Measurements from ENCODE around the gene SCPEP1.
"Not testable (repeated sequence)": the region's sequence is repeated elsewhere in the genome, so short reads cannot be mapped to it uniquely, and the experiment has no call there.

Gene SCPEP1, protein sequence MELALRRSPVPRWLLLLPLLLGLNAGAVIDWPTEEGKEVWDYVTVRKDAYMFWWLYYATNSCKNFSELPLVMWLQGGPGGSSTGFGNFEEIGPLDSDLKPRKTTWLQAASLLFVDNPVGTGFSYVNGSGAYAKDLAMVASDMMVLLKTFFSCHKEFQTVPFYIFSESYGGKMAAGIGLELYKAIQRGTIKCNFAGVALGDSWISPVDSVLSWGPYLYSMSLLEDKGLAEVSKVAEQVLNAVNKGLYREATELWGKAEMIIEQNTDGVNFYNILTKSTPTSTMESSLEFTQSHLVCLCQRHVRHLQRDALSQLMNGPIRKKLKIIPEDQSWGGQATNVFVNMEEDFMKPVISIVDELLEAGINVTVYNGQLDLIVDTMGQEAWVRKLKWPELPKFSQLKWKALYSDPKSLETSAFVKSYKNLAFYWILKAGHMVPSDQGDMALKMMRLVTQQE
- total RNA-seq: 16.1 to 18.9 reads per million in 2 donors

DNA sequence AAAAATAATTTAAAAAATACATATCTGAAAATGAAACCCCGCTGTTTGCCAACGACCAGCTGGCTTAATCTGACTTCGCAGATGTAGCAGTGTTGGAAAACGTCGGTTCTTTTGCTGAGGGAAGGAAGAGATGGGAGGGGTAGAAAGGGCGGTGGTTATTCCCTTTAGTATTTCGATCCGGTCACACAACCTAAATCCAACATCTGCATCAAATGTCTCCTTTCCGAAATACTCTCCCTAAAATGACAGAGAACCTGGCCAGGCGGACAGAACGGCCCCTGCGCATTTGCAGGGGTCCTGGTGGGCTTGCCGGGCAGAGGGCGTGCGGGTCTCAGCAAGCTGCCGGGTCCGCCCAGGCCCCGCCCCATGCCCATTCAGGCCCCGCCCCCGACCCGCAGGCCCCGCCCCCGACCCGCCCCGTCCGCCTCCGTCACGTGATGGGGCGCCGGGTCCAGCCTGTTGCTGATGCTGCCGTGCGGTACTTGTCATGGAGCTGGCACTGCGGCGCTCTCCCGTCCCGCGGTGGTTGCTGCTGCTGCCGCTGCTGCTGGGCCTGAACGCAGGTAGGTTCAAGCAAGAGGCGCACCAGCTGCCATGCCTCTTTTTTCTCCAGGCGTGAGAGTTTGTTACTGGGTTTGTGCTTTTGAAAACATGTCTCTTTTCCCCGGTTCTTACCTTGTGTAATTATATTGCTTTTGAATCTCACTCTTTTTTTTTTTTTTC, at the start of gene SCPEP1:
Gene SCPEP1 (plus strand): TSS at position 459 of the 723 bp plus-strand sequence. CDS start 29 bp downstream, at position 488.
- DNase-seq: peak; percentile 80

DNA sequence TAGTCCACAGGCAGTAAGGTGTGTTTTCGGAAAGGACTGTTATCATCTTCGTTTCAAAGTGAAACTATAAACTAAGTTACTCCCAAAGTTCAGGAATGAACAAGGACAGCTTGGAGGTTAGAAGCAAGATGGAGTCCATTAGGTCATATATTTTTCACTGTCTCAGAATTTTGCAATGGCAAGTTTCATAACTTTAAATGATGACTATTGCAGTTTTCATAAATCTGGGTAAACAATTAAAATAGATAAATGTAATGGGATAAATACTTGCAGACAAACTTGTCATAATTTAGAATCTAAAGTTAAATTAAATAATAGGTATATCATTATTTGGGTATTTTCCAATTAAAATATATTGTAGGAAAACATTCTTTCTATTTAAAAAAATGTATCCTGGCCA, 49.3 kb upstream of the SCPEP1 start:
- DNase-seq: no peak

GRCh38 chr17:56929362-56929969, 48.5 kb upstream of the SCPEP1 start:
- no peak for DNase-seq

DNA sequence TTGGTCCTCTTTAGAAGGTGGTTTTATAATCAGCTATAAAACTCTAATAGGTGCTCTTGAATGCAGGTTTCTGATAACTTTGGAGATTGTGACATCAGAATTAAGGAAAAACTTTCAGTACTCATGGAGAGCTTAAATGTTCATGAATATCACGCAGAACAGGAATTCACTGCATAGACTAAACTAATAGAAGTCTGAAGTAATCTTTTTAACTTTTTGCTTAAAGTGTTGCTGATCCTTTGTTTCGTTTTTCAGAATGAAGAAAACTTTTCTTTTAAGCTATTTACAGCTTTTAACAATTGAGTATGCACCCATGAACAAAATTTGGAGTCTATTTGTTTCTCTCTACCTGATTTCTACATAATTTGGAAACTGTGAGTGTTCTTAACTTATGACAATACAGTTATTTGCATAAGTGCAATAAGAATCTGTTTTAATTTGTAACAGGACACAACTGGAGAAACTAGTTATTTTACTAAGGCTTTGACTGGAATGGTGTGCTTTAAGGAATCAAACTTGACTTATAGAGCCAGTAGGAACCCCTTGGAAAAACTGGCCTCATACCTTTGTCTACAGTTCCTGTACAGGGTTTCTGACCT, 47.1 kb upstream of the SCPEP1 start:
- DNase-seq: no peak

- no peak for DNase-seq
These were observed 44.7 kb upstream of the SCPEP1 start for GRCh38 chr17:56933151-56933745.

DNA sequence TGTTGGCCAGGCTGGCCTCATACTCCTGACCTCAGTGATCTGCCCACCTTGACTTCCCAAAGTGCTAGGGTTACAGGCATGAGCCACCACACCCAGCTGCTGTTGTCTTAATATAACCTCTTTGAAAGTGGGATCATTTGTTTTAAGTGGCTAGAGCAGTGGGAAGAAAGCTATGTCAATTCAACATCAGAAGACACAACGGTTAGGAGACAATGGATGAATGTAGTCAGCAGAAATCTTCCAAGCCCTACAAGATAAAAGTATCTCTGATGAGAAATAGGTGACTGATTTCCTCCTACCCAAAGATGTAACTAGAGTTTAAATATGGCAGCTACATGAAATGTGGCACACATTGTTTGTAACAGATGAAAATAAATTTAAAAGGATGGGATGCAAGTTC, 44.1 kb upstream of the SCPEP1 start:
- no peak for DNase-seq

- DNase-seq: no peak
These were observed 43.7 kb upstream of the SCPEP1 start for GRCh38 chr17:56934280-56934679.

DNA sequence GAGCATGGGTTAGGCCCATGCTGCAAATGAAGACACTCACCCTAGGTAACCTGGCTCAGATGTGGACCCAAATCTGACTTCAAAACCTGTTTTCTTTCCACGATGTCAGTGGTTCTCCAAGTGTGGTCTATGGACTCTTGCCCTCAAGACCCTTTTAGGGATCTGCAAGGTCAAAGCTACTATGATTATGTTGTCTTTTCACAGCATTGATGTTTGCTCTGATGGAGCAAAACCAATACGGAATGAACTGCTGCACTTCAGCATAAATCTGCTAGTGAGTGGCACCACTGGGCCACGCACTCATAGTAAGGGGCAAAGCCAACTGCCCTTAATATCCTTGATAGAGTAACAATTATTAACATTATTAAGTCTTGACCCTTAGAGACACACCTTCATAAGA, 42.5 kb upstream of the SCPEP1 start:
- no peak for DNase-seq

GRCh38 chr17:56936697-56937322, 41.1 kb upstream of the SCPEP1 start:
- DNase-seq: no peak

DNA sequence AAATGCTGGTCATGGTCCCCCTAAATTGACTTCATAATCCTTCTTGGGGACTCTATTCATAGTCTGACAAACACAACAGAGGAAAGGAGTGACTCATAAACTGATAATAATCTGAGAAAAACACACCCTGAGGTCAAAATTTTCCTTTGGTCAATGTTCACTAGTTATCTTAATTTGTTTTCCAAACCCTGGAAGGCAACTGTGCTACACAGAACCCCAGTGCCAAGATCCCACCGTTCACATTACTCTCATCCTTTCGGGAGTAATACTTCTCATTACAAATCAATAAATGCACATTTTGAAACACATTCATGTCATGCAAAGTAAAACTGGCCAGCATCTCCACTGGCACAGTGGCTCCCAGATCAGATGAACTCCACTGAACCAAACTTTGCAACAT, 40.2 kb upstream of the SCPEP1 start:
- DNase-seq: no peak

DNA sequence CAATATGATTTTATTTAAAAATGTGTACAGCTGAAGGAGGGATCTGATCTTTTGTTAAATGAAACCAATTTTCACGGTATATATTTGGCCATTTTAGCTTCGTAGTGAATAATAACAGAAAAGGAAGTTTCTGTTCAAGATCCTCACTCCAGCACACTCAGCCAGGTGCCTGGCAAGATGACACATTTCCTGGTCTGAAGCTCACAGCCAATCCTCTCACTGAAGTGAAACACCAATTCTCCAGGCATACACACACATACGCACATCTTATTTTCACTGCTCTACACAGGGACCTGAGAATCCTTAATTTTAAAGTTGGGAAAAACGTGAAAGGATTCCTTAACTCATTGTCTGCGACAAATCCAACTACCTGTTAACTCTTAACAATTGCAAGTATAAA, 39.7 kb upstream of the SCPEP1 start:
- not testable (repeated sequence) for DNase-seq

DNA sequence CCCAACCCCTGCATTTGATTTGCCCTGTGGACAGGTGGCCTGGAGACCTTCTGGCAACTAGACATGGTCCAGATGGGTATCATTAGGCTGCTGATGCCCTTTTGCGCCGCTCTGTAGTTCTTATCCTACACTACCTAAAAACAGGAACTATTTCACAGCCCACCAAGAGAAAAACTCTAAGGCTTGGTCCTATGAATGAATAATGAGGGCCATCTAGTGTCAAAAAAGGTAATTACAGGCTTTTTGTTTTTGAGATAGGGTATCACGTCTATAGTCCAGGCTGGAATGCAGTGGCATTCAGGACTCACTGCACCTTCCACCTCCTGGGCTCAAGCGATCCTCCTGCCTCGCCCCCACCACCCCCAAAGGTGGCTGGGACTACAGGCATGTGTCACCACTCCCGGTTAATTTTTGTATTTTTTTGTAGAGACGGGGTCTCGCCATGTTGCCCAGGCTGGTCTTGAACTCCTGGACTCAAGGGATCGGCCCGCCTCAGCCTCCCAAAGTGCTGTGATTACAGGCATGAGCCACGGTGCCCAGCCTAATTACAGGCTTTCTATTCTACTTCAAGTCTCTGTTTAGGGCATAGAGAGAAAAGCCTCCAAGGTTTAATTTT, 38.0 kb upstream of the SCPEP1 start:
- no peak for DNase-seq

DNA sequence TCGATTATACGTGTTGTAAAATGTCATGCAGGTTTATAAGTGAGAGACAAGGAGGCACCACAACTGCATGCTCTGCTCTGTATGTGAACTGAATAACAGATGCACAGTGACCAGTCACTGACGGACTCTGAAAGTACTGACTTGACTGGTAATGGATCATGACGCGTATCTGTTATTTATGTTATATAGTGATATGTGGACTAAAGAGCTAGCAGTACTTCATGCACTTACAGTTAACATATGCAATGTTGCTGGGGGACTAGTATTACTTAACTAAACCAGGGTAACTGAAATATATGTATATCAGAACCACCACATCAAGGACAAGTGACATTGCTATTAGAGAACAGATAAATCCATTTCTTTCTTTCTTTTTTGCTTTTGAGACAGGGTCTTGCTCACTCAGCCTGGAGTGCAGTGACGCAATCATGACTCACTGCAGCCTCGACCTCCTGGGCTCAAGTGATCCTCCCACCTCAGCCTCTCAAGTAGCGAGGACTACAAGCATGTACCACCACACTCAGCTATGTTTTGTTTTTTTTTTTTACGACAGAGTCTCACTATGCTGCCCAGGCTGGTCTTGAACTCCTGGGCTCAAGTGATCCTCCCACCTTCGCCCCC, 34.3 kb upstream of the SCPEP1 start:
- DNase-seq: no peak

DNA sequence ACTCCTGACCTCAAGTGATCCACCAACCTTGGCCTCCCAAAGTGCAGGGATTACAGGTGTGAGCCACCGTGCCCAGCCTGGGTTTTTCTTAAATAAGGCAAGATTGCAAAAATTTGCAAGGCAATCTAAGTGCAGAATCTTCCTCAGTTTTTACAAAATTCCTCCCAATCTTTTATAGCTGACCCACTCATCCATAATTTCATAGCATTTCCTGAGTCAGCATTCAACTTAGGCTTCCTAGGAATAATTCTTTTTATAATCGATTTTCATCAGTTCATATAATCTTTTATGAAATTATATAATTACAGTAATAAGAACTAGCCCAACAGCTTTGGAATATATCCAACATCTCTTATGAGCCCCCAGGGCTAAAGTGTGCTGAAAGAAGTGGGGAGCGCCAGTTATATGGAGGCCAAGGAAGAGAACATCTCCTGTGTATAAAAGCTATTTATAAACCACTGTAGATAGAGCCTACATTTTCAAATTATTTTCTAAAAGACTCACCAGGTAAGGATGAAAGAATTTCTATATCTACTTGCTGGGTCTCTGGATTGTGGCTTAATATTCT, 31.9 kb upstream of the SCPEP1 start:
- DNase-seq: no peak

- DNase-seq: no peak
These were observed 30.2 kb upstream of the SCPEP1 start for GRCh38 chr17:56947741-56948140.

- no peak for DNase-seq
These were observed 29.4 kb upstream of the SCPEP1 start for GRCh38 chr17:56948491-56948890.

- no peak for DNase-seq
These were observed 28.3 kb upstream of the SCPEP1 start for GRCh38 chr17:56949595-56949994.

- DNase-seq: no peak
These were observed 20.9 kb upstream of the SCPEP1 start for GRCh38 chr17:56956992-56957391.

DNA sequence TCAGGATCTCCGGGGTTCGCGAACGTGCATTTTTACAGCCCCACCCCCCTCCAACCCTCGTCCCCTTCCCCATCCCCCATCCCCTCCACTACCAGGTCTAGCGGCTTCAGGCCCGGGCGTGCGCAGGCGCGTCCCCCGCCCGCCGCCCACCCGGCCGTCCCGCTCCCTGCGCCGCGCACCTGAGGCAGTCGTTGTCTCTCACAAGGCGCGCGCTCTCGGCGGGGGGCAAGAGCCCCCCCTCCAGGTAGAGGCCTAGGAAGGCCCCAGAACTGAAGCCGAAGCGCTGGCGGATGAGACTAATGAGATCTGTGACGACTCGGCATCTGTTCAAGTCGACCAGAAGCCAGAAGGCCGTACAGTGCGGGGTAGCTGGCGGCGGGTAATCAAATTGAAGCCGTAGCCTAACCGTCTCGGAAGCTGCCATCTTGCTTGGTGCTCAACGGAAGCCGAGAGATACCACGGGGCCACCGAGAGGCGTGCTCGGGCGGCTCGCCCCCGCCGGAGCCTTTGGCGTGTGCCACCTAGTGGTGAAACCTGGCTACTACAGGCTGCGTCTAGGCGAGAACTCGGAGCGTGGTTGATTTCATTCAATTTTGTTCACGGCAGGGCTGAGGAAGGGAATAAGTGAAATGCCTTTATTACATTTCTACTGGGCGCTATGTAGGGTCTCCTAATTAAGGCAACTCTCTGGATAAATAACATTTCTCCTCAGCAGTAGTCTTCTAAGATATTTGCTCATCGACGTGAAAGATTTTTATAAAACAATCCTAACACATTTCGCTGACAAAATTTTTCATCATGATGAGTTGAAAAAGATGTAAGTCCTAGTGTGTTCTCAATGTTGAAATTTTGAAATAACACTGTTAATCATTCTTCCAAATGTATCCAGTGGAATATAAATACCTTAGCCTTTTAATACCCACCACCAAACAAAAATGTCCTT, 17.1 kb upstream of the SCPEP1 start, which contains the start of gene COIL:
Gene COIL (minus strand): TSS at position 455 of the 943 bp plus-strand sequence. CDS start 31 bp downstream, at position 424.
- DNase-seq: peak; percentile 56

DNA sequence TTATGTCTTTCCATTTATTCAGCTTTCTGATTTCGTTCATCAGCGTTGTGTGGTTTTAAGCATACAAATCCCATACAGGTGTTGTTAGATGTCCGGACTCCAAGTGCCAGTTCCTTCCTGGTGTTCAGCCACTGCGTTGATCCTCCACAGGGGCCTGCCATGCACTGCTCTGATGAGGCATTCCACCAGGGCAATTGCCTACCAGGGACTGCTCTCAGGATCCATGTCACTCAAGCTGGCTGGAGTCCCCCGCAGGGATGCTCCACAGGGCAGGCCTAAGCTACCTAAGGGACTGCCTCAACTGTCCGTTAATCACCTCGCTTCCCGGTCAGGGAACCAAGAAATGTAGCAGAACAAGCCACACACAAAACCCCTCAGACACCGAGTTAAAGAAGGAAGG, 12.7 kb upstream of the SCPEP1 start:
- DNase-seq: not testable (repeated sequence)
